ENCODE measurements around the gene ICAM4.

- TF ChIP-seq CTCF (conservative IDR thresholded peaks at IDR 0.05): no peak
- no peak for TF ChIP-seq EZH2 (IDR thresholded peaks at IDR 0.05; ENCODE audit: low read depth)
These were observed 16.6 kb upstream of the ICAM4 start for GRCh38 chr19:10270180-10270615.
